HG02852 (cell line): ENCODE data around the gene RARRES1.

Experiments
- ATAC-seq: cut with Tn5 transposase; IDR thresholded peaks from one replicate; pipeline ENCODE4 v1.9.1; 2021; ENCODE audit warnings: mild to moderate bottlenecking, moderate library complexity; ENCODE audit not compliant: unreplicated experiment

The RARRES1 gene, protein sequence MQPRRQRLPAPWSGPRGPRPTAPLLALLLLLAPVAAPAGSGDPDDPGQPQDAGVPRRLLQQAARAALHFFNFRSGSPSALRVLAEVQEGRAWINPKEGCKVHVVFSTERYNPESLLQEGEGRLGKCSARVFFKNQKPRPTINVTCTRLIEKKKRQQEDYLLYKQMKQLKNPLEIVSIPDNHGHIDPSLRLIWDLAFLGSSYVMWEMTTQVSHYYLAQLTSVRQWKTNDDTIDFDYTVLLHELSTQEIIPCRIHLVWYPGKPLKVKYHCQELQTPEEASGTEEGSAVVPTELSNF

DNA sequence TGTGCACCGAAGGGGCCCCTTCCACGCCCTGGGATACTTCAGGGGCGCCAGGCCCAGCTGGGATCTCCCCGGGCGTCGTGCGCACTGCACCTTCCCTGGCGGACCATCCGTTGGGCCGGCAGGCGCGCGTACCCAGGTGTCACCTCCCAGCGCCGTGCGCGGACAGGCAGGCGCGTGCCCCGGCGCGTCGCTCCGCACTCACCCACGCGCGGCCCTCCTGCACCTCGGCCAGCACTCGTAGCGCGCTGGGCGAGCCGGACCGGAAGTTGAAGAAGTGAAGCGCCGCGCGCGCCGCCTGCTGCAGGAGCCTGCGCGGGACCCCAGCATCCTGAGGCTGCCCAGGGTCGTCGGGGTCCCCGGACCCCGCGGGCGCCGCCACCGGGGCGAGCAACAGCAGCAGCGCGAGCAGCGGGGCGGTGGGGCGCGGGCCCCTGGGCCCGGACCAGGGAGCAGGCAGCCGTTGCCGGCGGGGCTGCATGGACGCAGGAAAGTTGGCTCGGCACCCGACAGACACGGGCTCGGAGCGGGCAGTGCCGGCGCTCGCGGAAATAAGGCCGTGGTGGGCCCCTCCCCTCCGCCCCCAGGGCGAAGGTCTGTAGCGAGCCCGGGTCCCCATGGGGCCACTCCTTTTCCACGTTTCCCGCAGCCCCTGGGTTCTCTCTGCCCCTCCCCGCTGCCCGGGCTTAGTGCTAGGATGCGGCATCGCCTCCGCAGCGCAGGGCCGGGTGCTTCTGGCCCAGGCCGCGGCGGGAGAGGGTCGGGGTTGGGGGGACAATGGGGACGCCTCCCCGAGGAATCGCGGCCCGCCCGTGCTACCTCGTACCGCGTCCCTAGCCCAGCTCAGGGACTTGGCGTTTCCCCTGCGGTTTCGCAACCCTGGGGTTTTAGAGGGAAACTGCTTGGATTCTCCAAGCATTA lies at the start of gene RARRES1:
Gene RARRES1, minus strand, starts transcription at position 520 of the 918 bp plus-strand sequence. Its CDS starts 42 bp downstream, at position 478.
- peak; percentile 70 for ATAC-seq

DNA sequence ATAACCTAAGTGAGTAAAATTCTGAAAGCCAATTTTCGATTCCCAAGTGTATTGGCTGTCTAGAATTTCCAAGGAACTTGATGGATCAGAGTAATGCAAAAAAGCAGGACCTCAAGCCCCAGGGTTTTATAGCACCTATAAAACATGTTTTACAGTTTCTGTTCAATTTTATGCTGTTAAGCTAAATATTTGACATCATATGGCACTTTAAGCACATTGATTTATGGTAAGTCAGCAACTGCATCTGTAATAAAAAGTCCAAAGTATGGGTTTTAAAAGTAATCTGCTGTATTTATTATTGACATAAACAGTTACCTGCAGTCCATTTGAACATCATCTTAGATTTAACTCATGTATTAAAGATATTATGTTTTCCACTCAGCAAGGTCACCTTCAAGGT lies 49.6 kb upstream of the RARRES1 start:
- ATAC-seq, result no peak

DNA sequence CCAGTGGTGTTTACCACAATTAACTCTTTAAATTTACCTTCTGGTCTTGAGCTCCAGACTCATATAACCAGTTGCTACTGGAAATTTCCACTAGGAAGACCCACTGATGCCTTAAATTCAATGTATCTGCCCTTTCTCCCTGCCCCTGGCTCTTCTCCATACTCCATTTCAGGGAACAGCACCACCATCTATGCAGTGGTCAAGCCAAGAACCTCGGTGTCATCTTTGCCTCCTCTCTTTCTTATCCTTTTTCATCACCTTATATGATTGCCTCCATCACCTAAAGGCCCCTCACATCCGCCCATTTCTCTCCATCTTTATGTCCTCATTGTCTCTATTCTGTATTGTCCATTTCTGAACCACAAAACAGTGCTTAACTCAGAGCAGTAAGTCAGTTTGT lies 48.9 kb upstream of the RARRES1 start:
- no peak for ATAC-seq

DNA sequence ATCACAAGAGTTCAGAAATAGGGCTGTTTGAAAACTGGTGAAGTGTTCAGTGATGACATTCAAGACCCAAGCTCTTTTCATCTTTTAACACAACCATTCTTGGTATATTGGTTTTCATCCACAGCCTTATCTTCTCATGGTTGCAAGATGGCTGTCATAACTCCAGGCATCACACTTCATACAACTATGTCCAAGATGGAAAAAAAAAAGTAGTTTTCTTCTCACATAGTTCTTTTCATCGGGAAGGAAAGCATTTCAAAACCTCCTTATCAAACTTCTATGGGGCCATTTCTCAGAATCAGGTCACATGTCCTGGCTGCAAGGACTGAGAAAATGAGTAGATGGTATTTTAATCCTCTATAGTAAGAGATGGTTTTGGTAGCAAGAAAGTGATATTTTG lies 48.5 kb upstream of the RARRES1 start:
- ATAC-seq, result no peak

DNA sequence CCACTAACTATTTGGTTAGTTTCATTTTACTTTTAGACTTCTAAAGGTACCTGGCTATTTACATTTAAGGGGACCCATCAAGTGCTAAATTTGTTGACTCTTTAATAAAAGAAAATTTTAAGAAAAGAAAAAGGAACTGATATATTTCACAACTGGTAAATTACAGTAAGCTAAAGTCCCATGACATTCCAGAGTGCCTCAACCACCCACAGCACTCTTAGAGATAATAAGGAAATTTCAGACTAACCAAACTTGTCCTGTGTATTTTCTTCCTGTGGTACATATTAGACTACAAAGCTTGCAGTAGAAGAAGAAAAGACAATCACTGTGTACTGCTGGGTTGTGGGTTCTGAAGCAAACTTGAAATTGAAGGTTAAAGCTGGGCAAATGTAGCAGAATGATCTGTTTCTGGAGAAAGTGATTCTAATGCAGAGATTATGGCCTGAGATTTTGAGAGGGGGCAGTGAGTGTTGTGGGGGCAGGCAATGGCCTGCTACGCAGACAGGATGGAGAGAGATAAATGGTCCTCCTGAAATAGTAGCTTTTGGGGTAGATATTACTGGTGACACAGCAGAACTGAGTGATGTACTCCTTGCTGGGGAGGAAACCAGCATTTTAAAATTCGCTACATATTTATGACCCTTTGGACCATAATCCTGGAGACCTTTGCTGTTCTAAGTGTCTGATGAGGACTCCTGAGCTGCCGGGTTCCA lies 45.1 kb upstream of the RARRES1 start:
- no peak for ATAC-seq

DNA sequence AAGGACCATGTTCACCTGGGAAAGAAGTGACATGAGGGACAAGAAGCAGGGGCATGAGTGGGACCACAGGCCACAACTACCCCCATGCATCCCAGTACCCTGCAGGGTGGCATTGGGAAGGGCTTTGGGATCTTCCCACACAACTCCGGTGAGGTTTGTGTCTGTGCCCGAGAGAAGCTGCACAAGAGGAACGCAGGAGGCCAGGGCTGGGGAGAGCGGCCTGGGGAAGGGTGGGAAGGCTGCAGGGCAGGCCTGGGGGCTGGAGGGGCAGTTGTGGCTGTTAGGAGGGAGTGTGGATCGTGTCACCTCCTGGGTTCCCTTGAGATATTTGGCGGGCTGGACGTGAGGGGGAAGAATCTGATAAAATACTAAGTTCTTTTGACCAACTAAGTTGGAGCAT lies 44.3 kb upstream of the RARRES1 start:
- no peak for ATAC-seq

DNA sequence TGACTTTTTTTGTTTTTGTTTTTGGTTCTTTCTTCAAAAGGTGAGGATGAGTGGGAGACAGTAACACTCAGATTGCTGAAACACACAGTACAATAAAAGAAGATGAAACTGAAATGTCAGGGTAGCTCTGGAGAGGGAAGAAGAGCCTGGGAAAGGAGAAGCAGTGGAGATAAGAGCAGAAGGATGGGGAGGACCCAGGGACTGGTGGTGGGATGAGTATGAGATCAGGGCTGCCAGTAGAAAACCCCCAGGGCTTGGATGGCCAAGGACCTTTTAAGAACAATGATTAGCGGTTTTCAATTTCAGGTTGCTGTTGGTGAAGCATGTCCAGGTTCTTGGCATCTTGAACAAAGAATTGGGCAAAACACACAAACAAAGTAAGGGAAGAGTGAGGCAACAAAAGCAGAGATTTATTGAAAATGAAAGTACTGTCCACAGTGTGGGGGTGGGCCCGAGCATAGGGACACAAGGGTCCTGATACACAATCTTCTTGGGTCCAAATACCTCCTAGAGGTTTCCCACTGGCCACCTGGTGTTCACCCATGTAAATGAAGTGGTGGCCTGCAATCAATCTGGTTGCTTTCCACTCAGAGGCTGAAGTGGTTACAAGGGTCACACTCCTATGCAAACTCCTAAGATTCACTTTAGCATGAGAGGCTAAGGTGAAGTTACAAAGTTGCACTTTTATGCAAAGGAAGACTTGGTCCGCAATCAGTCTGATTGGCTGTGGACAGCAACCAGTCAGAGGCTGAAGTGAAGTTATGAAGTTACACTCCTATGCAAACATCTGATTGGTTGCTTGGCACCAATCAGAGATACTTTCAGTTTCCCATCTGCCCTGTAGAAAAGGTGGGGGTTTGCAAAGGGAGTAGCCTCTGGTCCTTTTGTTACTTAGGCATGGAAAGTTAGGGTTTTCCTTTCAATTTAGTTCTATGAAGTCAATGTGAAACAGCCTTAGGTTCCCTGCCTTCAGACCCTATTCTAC lies 43.5 kb upstream of the RARRES1 start:
- peak; percentile 72 for ATAC-seq

DNA sequence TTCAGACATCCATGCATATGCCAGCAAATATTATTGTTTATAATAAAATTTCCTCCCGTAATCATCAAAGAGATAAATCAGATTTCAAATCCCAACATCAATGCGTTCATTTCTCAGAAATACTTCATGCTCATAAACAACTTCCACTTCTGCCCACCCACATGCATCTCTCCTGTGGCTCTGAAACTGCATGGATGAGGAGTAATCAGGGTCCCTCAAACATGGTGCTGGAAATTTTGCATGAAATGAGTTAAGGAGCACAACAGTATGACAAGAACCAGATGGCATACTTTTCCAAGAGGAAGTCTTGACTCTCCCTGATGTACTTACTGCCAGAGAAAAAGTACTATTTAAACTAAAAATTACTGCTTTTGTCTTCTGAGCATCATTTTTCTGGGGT lies 42.7 kb upstream of the RARRES1 start:
- ATAC-seq, result no peak

DNA sequence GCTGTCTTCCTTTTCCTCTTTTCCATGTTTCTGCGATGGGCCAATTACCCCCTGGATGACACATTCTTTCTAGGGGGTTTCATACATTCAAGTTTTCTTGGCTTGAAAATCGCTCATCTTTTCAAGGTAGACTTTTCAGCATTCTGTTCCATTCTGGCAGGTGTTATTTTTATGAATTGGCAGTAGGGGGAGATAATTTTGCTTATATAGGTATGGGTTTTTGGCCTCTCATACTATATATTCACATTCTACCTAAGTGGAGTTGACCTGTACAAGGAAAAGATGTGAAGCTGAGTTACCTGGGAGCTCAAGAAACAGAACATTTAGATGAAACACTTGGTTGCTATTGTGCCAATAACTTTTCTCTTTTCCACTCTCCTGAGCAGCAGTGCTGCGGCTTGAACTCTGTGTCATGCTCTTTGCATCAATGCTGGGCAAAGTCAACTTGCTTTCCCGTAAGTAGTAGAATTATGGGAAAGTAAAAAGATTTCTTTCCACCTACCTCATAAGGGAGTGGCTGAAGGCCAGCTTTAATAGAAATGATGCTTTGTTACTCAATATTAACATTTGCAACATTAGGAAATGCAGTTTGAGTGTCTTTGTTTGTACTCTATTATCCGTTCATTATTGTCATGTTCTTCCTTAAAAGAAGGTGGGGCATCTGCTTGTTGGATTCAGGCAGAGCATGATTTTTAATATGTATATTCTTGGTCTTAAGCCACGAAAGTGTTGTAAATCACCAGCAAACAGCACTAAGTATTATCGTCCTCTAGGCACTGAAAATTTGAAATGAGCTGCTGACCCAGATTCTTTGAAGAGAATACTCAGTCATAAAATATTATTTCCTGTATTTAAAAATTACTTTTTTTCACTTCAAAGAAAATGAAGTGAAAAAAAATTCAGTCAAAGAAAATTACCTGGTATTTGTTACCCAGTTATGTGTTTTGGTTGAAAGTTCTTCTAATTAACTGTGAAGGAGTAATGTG lies 41.9 kb upstream of the RARRES1 start:
- no peak for ATAC-seq

DNA sequence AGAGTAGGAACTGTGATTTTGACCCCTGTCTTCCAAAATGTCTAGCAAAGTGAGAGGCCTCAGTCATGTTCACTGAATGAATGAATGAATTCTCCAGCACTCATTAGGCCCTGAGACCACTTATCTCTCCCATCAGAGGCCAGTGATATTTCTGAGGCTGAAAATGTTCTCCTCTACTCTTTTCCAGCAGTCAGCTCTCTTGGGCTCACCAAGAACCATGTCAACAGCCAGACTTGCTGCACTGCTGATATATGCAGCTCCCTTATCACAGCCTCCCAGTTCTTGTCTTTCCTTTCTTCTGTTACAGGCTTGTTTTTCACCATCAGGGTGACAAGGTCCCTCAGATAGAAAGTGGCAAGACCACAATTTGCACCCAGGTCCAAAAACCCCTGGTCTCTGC lies 40.9 kb upstream of the RARRES1 start:
- ATAC-seq, result no peak

DNA sequence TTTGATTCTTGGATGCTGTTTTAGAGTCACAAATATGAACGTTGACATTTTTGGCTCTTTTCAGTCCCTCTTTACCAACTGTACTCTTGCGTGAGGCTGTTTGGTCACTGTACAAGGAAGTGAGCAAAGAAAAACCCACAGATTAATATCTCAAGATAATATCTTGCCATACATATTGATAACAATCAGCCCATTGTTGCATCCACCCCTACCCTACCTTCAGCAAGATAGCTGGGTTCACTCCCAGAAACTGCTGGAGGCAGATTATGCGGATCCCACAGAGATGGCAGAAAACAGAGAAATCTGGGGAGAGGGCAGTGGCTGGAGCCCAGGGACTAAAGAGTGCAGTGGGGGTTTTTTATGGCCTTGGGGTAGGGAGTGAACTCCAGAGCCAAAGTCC lies 39.7 kb upstream of the RARRES1 start:
- no peak for ATAC-seq

DNA sequence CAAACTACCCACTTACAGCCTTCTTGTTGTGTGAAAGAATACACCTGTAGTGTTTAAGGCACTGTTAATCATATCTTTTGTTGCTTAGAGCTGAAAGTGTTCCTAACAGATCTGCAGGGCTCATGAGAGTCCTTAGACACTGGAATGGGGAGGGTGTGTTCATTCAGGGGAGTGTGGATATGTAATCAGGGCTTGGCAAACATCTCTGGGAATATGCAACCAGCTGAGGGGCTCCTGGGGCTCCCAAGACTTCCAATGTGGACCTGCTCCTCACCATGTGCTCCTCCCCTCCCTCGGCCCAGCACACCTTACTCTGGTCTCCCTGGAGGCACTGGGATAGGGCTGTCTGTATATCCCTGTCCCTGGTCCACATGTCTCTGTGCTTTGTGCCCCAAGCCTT lies 39.3 kb upstream of the RARRES1 start:
- ATAC-seq, result no peak

DNA sequence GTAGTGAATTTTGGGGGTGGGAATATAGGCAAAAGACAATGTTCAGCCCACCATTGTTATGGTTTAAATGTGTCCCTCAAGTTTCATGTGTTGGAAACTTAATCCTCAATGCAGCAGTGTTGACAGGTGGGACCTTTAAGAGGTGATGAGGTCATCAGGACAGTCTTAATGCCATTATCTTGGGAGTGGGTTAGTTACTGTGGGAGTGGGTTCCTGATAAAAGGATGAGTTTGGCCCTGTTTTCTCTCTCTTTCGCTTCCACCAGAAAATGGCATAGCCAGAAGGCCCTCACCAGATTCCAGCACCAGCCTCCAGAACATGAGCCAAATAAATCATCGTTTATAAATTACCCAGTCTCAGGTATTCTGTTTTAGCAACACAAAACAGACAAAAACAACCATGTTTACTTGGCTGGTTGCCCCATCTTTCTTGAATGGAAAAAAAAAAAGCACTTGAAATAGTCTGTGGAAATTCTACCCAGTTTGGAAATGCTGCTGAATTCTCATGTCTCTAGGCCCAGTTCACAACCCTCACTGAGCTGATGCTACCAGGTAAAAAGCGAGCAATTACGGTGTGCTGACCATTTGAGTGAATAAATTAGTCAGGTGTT lies 38.6 kb upstream of the RARRES1 start:
- no peak for ATAC-seq

DNA sequence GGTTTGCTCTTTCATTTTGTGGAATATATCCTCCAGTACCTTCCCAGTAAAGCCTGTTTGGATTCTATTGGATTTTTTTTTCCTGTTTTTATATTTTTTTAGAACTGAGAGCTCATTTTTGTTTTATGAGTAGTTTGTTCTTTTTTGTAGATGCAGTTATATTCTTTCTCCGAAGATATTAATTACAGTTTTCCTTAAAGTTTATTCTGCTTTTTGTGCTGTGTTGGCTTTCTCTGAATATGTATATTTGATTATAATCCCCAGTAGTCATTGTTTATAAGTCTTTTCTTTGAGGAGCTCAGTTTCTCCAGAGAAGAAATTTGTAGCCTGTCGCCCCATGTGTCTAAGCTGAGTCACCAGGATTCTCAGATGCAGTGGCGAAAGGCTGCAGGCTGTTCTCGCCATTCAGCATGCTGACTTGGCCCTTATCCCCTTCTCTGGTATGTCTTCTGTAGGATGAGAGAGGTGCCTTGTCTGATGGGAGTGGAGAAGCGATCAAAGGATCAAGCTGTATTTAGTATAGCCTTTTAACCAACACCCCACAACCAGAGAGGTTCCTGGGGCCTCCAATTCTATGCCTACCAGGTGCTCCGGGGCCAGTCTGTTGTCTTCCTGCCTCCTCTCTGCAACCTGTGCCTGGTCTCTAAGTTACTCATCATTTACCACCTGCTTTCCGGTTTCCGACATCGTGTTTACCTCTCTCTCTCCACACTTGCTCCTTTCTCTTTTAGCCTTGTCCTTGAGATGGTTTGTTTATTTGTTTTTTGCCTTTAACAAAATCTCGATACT lies 37.9 kb upstream of the RARRES1 start:
- no peak for ATAC-seq

DNA sequence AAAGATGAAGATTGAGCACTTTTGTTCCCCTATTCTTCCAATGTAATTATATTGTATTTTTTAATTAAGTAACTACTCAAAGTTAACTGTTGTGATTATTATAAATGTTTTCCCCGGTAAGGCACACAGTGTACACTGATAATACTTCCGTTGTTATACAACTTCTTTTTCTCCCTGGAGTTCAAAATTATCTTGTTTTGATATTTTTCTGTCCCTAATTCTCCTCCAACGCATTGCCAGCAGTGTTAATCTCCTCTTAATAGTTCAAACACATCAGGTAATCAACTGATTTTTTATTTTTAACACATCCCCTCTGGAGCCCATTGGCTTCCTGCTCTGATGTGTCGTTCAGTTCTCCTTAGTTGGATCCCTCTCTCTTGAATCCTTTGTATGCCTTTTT lies 37.3 kb upstream of the RARRES1 start:
- ATAC-seq, result no peak

DNA sequence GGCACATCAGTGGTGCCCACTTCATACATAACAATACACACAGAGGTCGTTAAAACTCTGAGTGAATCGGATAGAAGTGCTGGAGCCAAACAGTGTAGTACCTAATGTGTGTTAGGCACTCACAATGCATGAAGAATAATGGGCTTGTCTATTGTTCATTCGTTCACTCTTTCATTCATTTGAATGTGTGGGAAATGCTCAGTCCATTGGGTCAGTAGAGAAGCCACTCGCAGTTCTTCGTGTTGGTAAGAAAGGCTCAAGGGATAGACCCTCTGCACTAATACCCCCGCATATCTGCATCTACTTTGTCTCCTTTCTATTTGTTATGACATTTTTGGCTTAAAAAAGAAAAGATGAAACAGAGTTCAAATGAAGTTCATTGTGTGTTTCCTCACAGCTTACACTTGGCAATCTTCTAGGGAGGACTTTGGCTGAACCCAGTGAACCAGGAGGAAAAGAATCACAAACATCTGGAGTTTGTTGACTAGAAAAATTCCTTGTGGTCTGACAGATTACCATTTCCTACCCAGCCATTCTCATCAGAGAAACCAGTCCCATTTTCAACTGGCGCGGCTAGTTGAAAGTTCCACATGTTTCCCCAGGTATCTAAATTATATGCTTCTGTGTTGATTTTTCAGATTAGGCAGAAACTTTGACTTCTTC lies 36.8 kb upstream of the RARRES1 start:
- ATAC-seq, result no peak

DNA sequence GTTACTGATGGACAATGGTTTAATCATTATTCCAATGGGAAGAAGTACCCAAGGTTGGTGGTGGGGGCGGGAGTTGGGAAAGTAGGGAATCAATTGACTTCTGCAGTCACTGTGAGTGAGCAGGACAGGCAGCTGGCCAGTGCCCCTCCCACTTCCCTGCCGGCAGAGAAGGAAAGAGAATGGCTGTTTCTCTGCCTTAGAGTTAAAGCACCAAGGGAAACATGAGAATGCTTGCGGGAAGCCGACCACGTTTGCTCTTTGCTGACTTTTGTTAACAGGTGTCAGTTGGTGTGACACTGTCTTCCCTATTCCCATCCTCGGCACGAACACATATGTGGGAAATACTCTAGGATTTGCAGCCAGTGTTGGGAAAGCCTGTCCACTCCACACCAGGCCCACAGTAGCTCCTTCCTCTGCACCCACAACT lies 36.1 kb upstream of the RARRES1 start:
- ATAC-seq, result no peak
